Skin epidermis (tissue), 12 donors: ENCODE results near the gene TRERF1.
A peak's percentile ranks its signal among the peaks of the same experiment; 100 is the strongest.
"Not testable (repeated sequence)": the region's sequence is repeated elsewhere in the genome, so short reads cannot be mapped to it uniquely, and the experiment has no call there.

Experiments used
- H3K27ac ChIP-seq, 21 experiments: fragments of 200-600 bp; sonication (generic) in 11 of 21; one replicate each; pipeline ENCODE4 v1.5.0; 2020; ENCODE audit warnings: mild to moderate bottlenecking in 3 of 21, inconsistent platforms in 2 of 21, moderate library complexity in 2 of 21
- H3K4me3 ChIP-seq, 7 experiments: fragments of 200-600 bp; sonication (generic) in 2 of 7; one replicate each; pipeline ENCODE4 v1.5.0; 2020; ENCODE audit warnings: inconsistent platforms in 2 of 7, mild to moderate bottlenecking in 2 of 7, moderate library complexity in 1 of 7

Gene TRERF1

GRCh38 chr6:42452171-42453030 is 675 bp upstream of the TRERF1 start:
- H3K27ac ChIP-seq = peak overlapping the region; percentile 57 to 97 (median 85)
- peak overlapping the region; percentile 51 to 90 (median 73) for H3K4me3 ChIP-seq

DNA sequence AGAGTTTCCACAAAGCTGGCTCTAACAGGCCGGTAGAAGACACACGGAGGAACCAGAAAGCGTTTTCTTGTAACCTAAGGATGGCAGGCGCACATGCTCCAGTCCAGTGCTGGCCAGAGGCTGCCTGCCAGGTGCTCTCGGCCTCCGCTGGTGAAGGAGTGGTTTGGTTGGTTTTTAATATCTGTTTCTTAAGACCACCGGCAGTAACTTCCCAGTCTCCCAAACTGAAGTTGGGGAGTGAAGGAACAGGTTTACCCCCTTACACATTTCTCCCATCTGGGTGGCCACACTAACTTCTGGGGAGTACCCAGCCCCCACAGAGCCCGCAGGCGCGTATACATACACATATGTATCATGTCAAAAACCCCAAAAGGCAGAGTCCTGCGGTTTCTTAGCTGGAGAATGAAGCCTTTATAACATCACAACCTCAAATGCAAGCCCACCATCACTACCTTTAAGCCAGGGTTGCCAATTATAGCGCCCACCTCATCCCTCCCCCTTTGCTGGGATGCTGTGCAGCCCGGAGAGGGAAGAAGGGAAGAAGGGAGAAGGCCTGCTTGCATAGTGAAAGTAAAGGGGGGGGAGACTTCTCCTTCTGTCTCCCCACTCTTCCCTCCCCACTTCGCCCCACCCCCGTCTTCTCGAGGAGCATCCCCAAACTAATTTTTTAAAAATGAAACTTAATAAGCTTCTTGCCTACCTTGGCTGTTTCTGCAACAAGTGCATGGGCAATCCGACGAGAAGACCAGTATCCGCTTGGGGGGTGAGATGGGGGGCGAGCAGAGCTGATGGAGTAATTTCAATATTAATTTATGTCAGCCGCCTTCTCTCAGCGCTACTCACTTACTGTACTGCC is 1.0 kb downstream of the TRERF1 start:
- H3K27ac ChIP-seq = peak overlapping the region in 20 of 21 experiments; percentile 28 to 97 (median 84)

DNA sequence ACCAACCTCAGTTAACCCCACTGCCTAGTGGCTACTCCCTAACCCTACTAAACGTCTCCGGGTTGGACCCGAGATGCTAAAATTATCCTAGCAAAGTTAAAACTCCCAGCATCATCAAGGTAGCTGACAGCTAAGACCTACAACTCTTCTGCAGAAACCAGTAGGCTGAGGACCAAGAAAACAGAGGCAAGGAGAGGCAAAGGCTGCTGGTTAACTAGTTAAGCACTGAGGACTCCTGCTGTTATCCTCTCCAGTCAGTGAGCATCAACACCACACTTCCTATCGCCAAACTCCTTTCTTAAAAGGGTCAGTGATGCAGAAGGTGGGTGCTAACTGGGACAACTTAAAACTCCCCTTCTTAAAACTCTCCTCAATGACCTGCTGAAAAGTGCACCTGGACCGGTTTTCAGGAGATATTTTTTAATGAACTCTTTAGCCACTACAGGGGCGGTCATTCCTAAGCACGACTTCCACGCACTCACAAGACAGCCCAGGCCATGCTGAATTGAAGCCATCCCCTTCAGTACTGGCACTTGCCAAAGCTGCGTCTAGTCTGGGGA is 1.7 kb downstream of the TRERF1 start:
- Histone ChIP-seq H3K4me3 (peak overlapping the region; percentile 51 to 90 (median 73)), H3K27ac (peak overlapping the region in 18 of 21 experiments; percentile 28 to 97 (median 85))

More for the DNA sequence above, 1.0 kb downstream of the TRERF1 start:
- peak overlapping the region; percentile 51 to 90 (median 73) for H3K4me3 ChIP-seq

DNA sequence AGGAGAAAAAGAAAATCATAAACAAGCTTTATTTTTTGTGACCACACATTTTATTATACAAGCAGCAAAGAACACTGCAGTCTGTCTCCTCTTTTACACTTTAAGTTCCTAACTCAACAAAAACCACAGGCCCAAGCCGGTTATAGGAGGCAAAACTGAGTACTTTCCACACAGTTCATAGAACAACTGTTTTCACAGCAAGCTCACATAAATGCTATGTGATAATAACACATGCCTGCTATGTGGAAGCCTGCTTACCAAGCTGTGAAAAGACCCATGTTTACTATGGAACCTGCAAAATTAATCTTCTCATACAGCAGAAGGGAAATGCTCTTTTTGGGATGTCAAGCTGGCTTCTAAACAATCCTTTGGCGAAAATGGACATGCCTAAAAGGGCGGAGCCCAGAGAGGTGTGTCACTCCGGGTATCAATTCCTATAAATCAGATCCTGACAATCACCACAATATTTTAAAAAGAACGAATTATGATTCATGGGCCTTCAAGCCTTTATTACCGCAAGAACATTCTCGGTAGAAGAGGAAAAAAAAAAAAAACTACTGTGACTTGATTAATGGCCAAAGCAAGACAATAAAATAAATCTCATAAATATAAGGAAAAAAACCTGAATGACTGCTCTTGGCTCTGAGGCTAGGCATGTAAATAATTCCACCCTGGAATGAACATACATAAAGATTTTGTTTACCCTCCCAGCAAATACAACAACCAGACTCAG is 2.6 kb downstream of the TRERF1 start:
- Histone ChIP-seq H3K27ac (peak overlapping the region in 8 of 21 experiments; percentile 5 to 97 (median 60)), H3K4me3 (peak overlapping the region in 2 of 7 experiments; percentile 51 to 80)

GRCh38 chr6:42448391-42448790 is 3.3 kb downstream of the TRERF1 start:
- H3K27ac ChIP-seq = peak overlapping the region in 6 of 21 experiments; percentile 13 to 97 (median 28)
- H3K4me3 ChIP-seq = no peak overlapping the region

DNA sequence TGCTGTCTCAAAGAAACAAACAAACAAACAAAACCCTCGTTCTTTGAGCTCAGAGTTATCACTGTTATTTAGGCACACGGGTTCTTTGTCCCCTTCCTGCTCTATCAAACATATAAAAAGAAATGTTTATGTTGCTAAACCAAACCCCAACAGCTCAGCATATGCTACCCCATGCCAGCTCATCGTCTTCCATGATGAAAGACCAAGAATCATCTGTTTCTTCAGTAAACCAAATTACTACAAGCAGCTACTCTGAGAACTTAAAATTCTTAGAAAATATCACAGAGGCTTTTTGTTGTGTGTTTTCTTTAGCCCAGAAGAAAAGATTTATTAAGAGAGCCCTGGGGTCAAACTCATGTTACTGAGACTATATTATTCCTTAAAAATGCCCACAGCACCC is 4.7 kb downstream of the TRERF1 start:
- no peak overlapping the region for H3K4me3 ChIP-seq
- peak overlapping the region in 1 of 21 experiments; percentile 91 for H3K27ac ChIP-seq

DNA sequence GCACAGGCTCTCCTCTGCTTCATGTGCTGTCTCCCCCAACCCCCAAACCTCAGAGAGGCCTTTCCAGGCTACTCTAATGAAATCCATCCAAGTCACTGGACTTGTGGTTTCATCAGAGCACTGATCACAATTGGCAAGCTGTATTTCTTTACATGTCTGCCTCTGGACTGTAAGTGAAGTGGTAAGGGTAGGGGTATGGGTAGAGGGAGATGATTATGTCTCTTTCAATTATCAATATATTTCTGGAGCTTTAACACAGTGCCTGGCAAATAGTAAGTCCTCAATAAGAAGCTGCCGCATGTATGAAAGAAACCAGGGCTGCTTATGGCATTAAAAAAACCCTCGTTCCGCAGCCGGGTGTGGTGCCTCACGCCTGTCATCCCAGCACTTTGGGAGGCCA is 5.4 kb downstream of the TRERF1 start:
- H3K27ac ChIP-seq = no peak overlapping the region

DNA sequence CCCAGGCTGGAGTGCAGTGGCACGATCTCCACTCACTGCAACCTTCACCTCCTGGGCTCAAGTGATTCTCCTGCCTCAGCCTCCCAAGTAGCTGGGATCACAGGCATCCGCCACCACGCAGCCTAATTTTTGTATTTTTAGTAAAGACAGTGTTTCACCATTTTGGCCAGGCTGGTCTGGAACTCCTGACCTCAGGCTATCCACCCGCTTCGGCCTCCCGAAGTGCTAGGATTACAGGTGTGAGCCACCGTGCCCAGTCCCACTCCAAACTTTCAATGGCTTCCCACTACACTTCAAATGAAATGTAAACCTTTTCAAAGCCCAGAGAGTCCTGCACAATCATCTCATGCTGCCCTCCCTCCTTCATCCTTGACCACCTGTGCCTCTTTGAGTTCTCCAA is 5.8 kb downstream of the TRERF1 start:
- H3K4me3 ChIP-seq, H3K27ac ChIP-seq: not testable (repeated sequence)

More for the DNA sequence above, 5.4 kb downstream of the TRERF1 start:
- H3K4me3 ChIP-seq = no peak overlapping the region

- H3K4me3 ChIP-seq = no peak overlapping the region
- H3K27ac ChIP-seq = peak overlapping the region in 6 of 21 experiments; percentile 2 to 62 (median 12)
These were observed 8.2 kb downstream of the TRERF1 start for GRCh38 chr6:42443312-42444060.

DNA sequence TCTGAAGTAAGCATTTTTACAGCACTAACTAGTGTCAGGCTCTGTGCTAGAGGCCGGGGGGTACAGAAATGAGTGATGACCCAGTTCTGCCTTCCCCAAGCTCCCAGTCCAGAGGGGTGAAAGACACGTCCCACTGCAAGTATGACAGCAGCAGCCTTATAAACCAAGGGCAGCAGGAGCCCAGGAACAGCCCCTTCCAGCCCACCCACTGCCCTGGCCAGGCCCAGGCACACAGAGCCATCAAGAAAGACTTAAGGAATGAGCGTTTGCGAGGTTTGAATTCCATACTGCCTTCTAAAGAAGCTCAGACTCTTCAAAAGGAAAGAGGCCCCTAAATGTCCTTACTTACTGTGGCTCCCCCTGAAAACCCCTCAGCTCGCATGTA is 10.0 kb downstream of the TRERF1 start:
- Histone ChIP-seq H3K4me3 (no peak overlapping the region), H3K27ac (peak overlapping the region in 17 of 21 experiments; percentile 12 to 82 (median 52))

DNA sequence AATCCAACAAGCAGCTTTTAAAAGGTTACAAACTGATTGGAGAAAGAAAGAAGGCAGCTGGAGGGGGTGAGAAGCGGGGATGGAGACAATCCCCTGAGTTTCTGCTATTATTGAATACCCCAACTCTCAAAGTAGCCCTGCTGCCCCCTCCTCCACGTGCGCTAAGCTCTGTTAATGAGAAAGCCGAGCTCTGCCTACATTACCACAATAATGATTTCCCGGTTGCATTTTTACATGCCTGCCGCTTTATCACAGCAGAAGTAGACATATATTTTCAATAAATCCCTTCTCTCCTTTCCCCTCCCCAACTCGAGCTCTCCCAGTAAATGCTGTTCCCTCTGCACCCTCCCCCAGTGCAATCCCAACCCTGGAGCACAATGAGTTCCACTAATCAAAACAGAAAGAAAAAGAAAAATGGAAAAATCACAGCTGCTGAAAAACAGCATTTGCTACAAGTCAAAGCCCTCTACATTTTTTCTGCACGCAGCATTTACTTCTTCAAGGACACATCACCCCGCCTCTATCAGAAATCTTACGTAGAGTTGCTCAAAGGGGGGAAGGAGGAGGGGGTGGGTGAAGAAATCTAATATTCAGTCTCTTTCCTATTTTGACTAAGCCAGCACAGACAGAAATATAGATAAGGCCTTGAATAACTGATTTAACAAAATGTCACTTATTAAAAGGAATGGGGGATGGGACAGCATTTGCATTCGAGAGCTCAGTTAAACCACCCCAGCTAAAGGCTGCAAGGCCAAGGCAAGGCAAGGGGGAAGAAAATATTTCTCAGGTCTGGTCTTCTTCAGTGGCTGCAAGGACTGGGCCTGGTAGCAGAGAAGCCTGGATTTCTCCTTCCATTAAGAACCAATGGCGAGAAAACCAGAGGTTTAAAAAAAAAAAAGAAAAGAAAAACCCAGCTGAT is 10.7 kb downstream of the TRERF1 start:
- peak overlapping the region in 1 of 7 experiments; percentile 1 for H3K4me3 ChIP-seq
- peak overlapping the region in 16 of 21 experiments; percentile 2 to 82 (median 52) for H3K27ac ChIP-seq

GRCh38 chr6:42440027-42440426 is 11.7 kb downstream of the TRERF1 start:
- peak overlapping the region in 6 of 21 experiments; percentile 2 to 82 (median 50) for H3K27ac ChIP-seq

DNA sequence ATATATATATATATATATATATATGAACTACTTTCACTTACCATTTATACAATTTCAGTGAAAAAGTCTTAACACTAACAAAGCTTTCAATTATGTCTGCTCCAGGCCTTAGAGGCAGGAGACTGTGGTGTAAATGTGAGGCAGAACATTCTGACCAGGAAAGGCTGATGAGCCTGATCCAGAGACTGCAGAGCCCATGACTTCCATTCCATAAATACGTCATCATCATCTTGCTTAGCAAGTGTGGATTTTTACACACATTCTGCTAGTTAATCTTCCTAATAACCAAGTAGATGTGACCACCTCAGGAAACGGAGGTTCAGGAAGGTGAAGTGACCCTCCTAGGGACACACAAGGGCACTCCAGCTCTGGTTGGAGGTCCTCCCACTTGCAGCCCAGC is 14.9 kb downstream of the TRERF1 start:
- H3K27ac ChIP-seq = no peak overlapping the region

More at GRCh38 chr6:42440027-42440426, 11.7 kb downstream of the TRERF1 start:
- no peak overlapping the region for H3K4me3 ChIP-seq

GRCh38 chr6:42434237-42434636 is 17.5 kb downstream of the TRERF1 start:
- Histone ChIP-seq H3K4me3 (no peak overlapping the region), H3K27ac (no peak overlapping the region)

More for the DNA sequence above, 14.9 kb downstream of the TRERF1 start:
- no peak overlapping the region for H3K4me3 ChIP-seq

DNA sequence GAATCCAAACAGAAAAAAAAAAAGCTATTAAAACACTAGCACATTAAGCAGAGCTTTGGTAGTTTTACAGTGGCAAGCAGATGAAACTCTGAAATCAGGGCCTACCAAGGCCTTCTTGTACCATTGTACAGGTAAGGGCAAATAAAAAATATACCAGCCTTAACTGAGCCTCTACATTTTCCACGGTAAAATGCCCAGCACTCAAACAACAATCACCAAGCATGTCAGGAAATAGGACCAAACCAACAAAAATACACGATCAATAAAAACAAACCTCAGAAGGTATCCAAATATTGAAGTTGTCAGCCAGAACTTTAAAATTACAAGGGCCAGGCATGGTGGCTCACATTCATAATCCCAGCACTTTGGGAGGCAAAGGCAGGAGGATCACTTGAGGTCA is 18.3 kb downstream of the TRERF1 start:
- Histone ChIP-seq H3K27ac (no peak overlapping the region), H3K4me3 (no peak overlapping the region)

- Histone ChIP-seq H3K27ac (no peak overlapping the region), H3K4me3 (no peak overlapping the region)
These were observed 19.8 kb downstream of the TRERF1 start for GRCh38 chr6:42431877-42432276.

- H3K27ac ChIP-seq = no peak overlapping the region
- H3K4me3 ChIP-seq = no peak overlapping the region
These were observed 20.4 kb downstream of the TRERF1 start for GRCh38 chr6:42431356-42431755.
